ENCODE data around the gene FRMD3.

FRMD3 gene

GRCh38 chr9:83327323-83327722 is 210.9 kb downstream of the FRMD3 start:
- DNase-seq, result no peak

- DNase-seq, result no peak
Observed at GRCh38 chr9:83323148-83323547, 215.1 kb downstream of the FRMD3 start.

- no peak for DNase-seq
Observed at GRCh38 chr9:83322438-83322837, 215.8 kb downstream of the FRMD3 start.

GRCh38 chr9:83317244-83317643 is 221.0 kb downstream of the FRMD3 start:
- no peak for DNase-seq

GRCh38 chr9:83315649-83316048 is 222.6 kb downstream of the FRMD3 start:
- no peak for DNase-seq

- no peak for DNase-seq
Observed at GRCh38 chr9:83313781-83314180, 224.4 kb downstream of the FRMD3 start.

GRCh38 chr9:83312537-83312936 is 225.7 kb downstream of the FRMD3 start:
- DNase-seq, result no peak

- no peak for DNase-seq
Observed at GRCh38 chr9:83307066-83307724, 231.0 kb downstream of the FRMD3 start.

GRCh38 chr9:83304686-83305085 is 233.5 kb downstream of the FRMD3 start:
- no peak for DNase-seq

- no peak for DNase-seq
Observed at GRCh38 chr9:83299571-83299970, 238.6 kb downstream of the FRMD3 start.

- DNase-seq, result no peak
Observed at GRCh38 chr9:83299094-83299493, 239.1 kb downstream of the FRMD3 start.

GRCh38 chr9:83296123-83296522 is 242.1 kb downstream of the FRMD3 start:
- DNase-seq, result no peak

GRCh38 chr9:83294816-83295215 is 243.4 kb downstream of the FRMD3 start:
- DNase-seq, result no peak

- no peak for DNase-seq
Observed at GRCh38 chr9:83291196-83291595, 247.0 kb downstream of the FRMD3 start.

- DNase-seq, result no peak
Observed at GRCh38 chr9:83290692-83291091, 247.5 kb downstream of the FRMD3 start.

- no peak for DNase-seq
Observed at GRCh38 chr9:83287021-83287420, 251.2 kb downstream of the FRMD3 start.

GRCh38 chr9:83285445-83286225 is 252.6 kb downstream of the FRMD3 start:
- no peak for DNase-seq

GRCh38 chr9:83284746-83285145 is 253.5 kb downstream of the FRMD3 start:
- no peak for DNase-seq

GRCh38 chr9:83283528-83283927 is 254.7 kb downstream of the FRMD3 start:
- DNase-seq, result no peak

GRCh38 chr9:83281306-83282255 is 256.6 kb downstream of the FRMD3 start:
- no peak for DNase-seq

GRCh38 chr9:83280790-83281189 is 257.4 kb downstream of the FRMD3 start:
- no peak for DNase-seq

GRCh38 chr9:83280268-83280667 is 257.9 kb downstream of the FRMD3 start:
- no peak for DNase-seq

GRCh38 chr9:83274787-83275186 is 263.4 kb downstream of the FRMD3 start:
- no peak for DNase-seq
